ENCODE measurements around the gene TERB1.

TERB1 gene

DNA sequence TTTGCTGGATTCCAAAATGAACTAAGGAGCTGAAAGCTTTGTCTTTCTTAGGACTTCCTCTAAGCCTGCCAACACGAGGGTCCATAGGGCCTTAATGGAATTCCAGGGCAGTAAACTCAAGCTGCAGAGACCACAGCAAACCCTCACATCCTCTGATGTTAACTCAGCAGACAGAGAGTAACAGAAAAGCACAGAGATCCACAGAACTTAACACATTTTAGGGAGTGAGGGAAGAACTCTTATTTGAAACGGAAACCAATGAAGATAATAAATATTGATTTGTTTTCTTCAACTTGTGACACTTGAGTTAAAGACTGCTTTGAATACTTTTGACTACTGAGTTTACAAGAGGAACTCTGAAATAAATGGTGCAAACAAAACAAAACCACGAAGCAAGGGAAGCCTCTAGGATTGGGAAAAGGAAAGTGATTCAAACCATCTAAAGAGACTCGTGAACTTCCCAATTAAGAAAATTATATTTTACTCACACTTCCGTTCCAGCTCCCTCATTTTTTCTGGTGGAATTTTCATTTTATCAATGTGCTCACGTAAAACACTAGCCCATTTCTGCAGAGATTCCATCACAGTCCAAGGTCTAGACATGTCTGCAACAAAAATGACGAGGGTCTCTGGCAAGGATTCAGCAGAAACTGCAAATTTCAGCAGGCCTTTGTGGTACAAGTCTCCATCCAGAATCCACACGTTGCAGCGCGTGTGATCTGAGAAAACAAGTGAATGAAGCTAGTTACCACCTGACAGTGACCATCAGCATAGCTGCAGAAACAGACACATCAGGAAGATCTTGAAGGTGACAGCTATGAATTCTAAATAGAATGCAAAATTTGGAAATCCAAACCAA lies 59.2 kb downstream of the TERB1 start:
- DNase-seq (ENCODE audit: low read depth), result no peak

GRCh38 chr16:66741169-66741900 lies 60.0 kb downstream of the TERB1 start:
- DNase-seq (ENCODE audit: low read depth), result peak; percentile 70

- no peak for DNase-seq (ENCODE audit: low read depth)
These were observed 60.9 kb downstream of the TERB1 start for GRCh38 chr16:66740533-66740932.

GRCh38 chr16:66740010-66740409 lies 61.4 kb downstream of the TERB1 start:
- DNase-seq (ENCODE audit: low read depth), result no peak

DNA sequence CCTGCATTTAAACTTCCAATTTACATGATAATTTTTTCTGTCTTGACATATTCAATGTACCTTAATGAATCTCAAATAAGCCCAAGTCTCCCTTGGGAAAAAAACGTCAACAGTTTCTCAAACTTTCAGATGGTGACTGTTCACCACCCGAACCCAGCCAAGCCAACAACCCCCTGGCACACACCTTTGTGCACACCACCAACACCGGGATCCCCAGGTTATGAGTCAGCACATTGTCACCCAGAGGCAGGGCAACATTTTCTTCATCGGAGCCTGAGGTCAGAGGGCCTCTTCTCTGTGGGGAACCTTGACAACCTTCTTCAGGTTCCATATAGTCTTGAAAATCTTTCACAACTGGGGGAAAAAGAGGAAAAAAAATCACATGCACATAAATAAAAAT lies 65.5 kb downstream of the TERB1 start:
- no peak for DNase-seq (ENCODE audit: low read depth)

GRCh38 chr16:66731101-66731500 lies 70.3 kb downstream of the TERB1 start:
- no peak for DNase-seq (ENCODE audit: low read depth)

DNA sequence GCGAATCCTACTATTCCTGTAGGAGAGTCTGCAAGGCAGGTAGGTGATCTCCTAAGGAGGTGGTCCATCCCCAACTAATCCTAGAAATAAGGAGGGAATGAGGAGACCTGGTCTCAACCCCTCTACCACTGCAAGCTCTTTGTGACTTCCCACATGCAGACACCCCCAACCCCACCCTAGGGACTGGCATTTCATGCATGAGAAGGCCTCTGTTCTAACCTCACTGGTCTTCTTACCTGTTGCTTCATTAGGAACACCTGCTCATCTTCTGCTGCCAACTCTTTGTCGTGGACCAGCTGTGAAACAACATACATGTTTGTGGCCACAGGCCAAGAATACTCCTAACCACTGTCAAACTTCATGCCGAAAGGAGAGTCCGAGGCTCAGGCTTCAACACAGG lies 72.6 kb downstream of the TERB1 start:
- DNase-seq (ENCODE audit: low read depth), result no peak

DNA sequence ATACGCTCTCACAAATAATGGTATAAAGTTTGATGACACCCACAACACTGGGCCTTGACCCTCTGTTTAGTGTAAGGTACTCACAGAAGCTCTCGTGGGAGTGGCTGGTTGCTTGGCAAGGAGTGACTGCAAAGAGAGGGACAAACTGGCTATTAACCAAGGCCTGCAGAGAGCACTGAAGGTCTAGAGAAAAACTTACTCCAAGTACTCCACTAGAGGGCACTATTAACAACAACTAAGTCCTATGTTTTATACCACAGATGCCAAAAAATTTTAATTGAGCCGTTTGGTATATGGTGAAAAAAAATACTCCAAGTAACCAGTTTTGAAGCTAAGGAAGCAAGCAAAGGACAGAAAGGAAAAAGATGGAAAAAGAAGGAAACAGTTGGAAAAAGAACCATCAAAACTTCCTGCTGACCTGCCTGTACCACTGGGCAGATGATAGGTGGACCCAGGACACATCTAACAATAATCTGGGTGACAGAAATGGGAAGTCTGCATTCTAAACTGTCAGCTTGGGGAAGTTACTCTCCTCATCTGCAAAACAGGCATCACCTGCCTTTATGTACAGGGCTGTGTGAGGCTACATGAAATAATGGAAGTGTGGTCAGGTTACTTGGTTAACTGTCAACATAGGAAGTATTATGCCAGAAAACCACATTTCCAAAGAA lies 73.1 kb downstream of the TERB1 start:
- DNase-seq (ENCODE audit: low read depth), result no peak

DNA sequence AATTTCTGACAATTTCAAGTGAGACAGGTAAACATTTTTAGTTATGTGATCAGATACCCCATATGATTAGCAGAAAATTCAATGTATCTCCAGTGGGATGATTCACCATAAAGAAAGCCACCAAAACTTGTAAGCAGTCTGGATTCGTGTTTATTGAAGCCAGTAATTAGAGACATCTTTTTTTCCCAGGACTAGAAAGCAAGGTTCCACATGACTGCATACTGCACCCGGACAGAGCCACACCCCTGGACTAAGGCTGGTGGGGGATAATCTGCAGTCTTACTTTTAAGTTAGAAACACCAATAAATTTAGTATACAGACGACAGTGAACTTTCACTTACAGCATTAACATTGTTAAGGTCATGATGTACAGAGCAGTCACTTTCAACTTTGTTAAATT lies 80.6 kb downstream of the TERB1 start:
- DNase-seq (ENCODE audit: low read depth), result no peak

DNA sequence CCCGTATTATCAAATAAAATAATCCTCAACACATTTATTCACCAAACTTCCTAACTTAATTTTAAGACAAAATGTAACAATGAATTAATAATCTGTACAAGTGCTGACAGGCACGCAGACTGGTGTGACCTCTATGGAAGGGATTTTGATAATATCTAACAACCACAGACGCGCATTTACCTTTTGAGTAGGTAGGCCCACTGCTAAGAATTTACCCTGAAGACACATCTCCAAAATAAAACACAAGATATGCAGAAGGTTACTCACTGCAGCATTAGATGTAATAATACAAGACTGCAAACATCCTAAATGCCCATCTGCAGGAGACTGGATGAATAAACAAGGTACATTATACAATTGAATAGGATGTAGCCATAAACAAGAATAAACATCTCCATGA lies 82.1 kb downstream of the TERB1 start:
- no peak for DNase-seq (ENCODE audit: low read depth)

- no peak for DNase-seq (ENCODE audit: low read depth)
These were observed 83.6 kb downstream of the TERB1 start for GRCh38 chr16:66717776-66718175.

GRCh38 chr16:66717112-66717675 lies 84.2 kb downstream of the TERB1 start:
- no peak for DNase-seq (ENCODE audit: low read depth)

- no peak for DNase-seq (ENCODE audit: low read depth)
These were observed 86.6 kb downstream of the TERB1 start for GRCh38 chr16:66714654-66715307.

- no peak for DNase-seq (ENCODE audit: low read depth)
These were observed 87.3 kb downstream of the TERB1 start for GRCh38 chr16:66714062-66714461.

DNA sequence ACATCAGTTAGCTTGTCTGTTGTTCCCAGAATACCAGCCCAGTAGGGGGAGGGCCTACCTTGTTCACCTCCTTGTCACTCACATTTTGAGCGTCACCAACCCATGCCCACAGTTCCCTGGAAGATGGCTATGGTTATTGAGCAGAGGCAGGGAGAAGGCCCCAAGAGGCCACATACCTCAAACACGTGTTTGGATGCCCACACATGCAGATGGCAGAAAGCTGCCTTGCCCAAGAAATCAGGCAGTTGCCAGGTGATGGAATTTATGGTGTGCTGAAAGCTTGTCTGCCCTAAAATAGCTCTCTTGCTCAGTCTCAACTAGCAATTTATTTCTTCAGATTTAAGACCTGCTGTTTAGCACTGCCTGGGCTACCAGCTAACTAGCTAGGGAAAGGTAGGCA lies 88.3 kb downstream of the TERB1 start:
- DNase-seq (ENCODE audit: low read depth), result no peak

- no peak for DNase-seq (ENCODE audit: low read depth)
These were observed 88.9 kb downstream of the TERB1 start for GRCh38 chr16:66712512-66712911.

DNA sequence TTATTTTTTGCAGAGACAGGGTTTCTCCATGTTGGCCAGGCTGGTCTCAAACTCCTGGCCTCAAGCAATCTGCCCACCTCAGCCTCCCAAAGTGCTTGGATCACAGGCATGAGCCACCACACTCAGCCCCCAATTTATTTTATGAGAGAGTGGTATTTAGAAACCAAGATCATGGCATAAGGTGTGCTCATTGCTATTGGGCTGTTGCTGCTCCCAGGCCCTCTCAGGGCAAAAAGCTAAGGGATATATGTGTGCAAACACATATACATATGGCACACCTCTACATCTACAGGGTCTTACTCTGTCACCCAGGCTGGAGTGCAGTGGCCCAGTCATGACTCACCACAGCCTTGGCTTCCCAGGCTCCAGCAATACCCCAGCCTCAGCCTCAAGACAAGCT lies 89.8 kb downstream of the TERB1 start:
- DNase-seq (ENCODE audit: low read depth), result no peak

DNA sequence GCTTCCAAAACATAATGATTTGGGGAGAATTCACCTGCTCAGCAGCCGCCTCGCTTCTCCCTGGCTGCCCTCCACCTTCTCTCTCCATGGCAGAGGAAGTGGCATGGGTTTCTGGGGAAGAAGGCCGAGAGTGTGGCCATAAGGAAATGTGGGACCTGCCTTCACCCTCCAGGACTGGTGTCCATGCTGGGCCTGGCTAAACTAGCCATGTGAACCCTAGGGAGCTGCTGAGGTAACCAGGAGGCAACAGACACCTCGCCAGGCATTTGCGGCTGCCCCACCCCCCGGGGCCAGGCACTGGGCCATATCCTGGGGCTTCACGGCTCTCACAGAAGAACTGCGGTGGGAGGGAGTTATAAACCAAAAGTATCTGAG lies 94.9 kb downstream of the TERB1 start:
- no peak for DNase-seq (ENCODE audit: low read depth)

DNA sequence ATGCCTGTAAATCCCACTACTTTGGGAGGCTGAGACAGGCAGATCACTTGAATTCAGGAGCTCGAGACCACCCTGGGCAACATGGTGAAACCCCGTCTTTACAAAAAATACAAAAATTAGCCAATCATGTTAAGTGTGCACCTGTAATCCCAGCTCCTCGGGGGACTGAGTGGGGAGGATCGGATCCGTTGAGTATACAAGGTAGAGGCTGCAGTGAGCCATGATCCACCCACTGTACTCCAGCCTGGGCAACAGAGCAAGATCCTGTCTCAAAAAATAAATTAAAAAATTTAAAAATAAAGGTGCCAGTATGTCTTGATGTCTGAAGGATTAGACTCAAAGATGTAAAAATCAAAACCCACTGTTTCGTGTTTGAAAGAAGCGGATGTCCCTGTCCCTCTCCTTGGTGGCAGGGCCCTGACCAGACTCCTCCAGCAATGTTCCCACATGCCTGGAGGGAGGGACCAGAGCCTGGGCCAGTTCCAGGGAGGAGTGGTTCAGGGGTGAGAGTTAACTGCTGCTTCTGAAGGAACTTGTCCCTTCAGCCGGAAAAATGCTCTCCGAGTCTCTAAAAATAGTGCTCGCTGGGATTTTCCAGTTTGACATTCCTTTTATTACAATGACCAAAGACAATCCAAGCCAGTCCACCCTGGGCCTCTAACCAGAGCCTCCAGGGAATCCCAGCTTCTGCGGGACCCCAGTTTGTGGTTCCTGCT lies 95.4 kb downstream of the TERB1 start:
- DNase-seq (ENCODE audit: low read depth), result no peak
